GM12801 (cell line): Measurements from ENCODE around the gene KRT79.

Experiments used
- CTCF ChIP-seq: IDR thresholded peaks from one replicate; pipeline ENCODE4 v1.5.1; 2011; ENCODE audit warnings: control low read depth; ENCODE audit not compliant: insufficient read length; ENCODE audit errors: extremely low read depth

Gene KRT79

GRCh38 chr12:52873832-52874572, 39.9 kb upstream of the KRT79 start:
- TF ChIP-seq CTCF, result no peak

GRCh38 chr12:52873513-52873831, 39.4 kb upstream of the KRT79 start:
- TF ChIP-seq CTCF, result no peak

- no peak for TF ChIP-seq CTCF
Measured at GRCh38 chr12:52872644-52873389, 38.7 kb upstream of the KRT79 start.

GRCh38 chr12:52871291-52872039, 37.4 kb upstream of the KRT79 start:
- TF ChIP-seq CTCF, result no peak

- no peak for TF ChIP-seq CTCF
Measured at GRCh38 chr12:52870361-52871290, 36.5 kb upstream of the KRT79 start.

GRCh38 chr12:52867642-52868041, 33.5 kb upstream of the KRT79 start:
- TF ChIP-seq CTCF, result no peak
